CD4-positive, alpha-beta T cell (primary cell): Measurements from ENCODE around the gene SVIL. TPM values are rescaled to one million over a fixed set of nuclear protein-coding genes. Genes with fewer than 3 reads are reported as not detected.

Experiments
- ATAC-seq: fragments of 200-7000 bp; cut with Tn5 transposase; one replicate; pipeline ENCODE4 v1.10.0; 2022; ENCODE audit warnings: mild to moderate bottlenecking; ENCODE audit not compliant: poor library complexity
- CTCF ChIA-PET: fragments of 350-600 bp; sonication (Branson Sonifier 250); formaldehyde crosslinking; loops from one replicate; lab custom pipeline; 2021; ENCODE audit warnings: antibody characterized with exemption, inconsistent platforms; lab: Charles Lee
- POLR2A ChIA-PET: fragments of 350-600 bp; sonication (Branson Sonifier 250); formaldehyde crosslinking; loops from one replicate; lab custom pipeline; 2021; ENCODE audit warnings: antibody characterized with exemption, inconsistent platforms; lab: Charles Lee
- DNase-seq, 14 experiments: peaks; one replicate each; pipeline ENCODE4 v3.0.0-alpha.2; 2013 to 2020; ENCODE audit warnings: mixed read lengths in 2 of 14
- H3K27ac ChIP-seq, 2 donors: one replicate each; pipeline versions ENCODE4 v1.5.1 to v1.7.0; 2013; ENCODE audit warnings: low read length in 2 of 2, low read depth in 1 of 2, mild to moderate bottlenecking in 1 of 2
- H3K27me3 ChIP-seq, 2 experiments: 1 replicate in 1 of 2; 2 replicates in 1 of 2; pipeline versions ENCODE4 v1.6.1 to v1.7.0; 2013; ENCODE audit warnings: low read length in 2 of 2, control low read depth in 1 of 2, mild to moderate bottlenecking in 1 of 2, moderate library complexity in 1 of 2; ENCODE audit not compliant: insufficient read depth in 2 of 2, control insufficient read depth in 1 of 2
- H3K36me3 ChIP-seq: one replicate; pipeline ENCODE4 v1.6.1; 2013; ENCODE audit warnings: low read length, control low read depth; ENCODE audit not compliant: insufficient read depth
- H3K4me1 ChIP-seq: one replicate; pipeline ENCODE4 v1.6.1; 2013; ENCODE audit warnings: low read length, control low read depth; ENCODE audit not compliant: insufficient read depth
- H3K4me3 ChIP-seq: one replicate; pipeline ENCODE4 v1.5.1; 2013; ENCODE audit warnings: mild to moderate bottlenecking, low read length, moderate library complexity
- H3K9me3 ChIP-seq, 2 experiments: 1 replicate in 1 of 2; 2 replicates in 1 of 2; pipeline versions ENCODE4 v1.6.1 to v1.7.0; 2013; ENCODE audit warnings: low read length in 2 of 2, mild to moderate bottlenecking in 2 of 2, control low read depth in 1 of 2, moderate library complexity in 1 of 2; ENCODE audit not compliant: control insufficient read depth in 1 of 2, insufficient read depth in 1 of 2
- H3K27ac Mint-ChIP-seq: one replicate; pipeline ENCODE4 v1.8.0; 2020; ENCODE audit warnings: mixed read lengths
- H3K27me3 Mint-ChIP-seq: one replicate; pipeline ENCODE4 v1.8.0; 2021; ENCODE audit warnings: mixed read lengths
- H3K36me3 Mint-ChIP-seq: one replicate; pipeline ENCODE4 v1.8.0; 2021; ENCODE audit warnings: low read depth, mixed read lengths
- H3K4me1 Mint-ChIP-seq: one replicate; pipeline ENCODE4 v1.8.0; 2021; ENCODE audit warnings: low read depth, mixed read lengths
- H3K4me3 Mint-ChIP-seq: one replicate; pipeline ENCODE4 v1.8.0; 2020; ENCODE audit warnings: mild to moderate bottlenecking, mixed read lengths
- H3K9me3 Mint-ChIP-seq: one replicate; pipeline ENCODE4 v1.8.0; 2020; ENCODE audit warnings: mixed read lengths
- intact Hi-C, 2 experiments: fragments of 100-400 bp; cut with DNase I in 1 of 2; cut with micrococcal nuclease in 1 of 2; formaldehyde crosslinking; loops; one replicate each; pipeline versions ENCODE4 v1.15.1 to v1.9.0; 2023 to 2025; cut with DNase I, micrococcal nuclease
- total RNA-seq, 174 experiments: library from RNA in 2 of 174; stranded (reverse) in 2 of 174; gene quantifications; one replicate each; pipeline ENCODE4 v1.2.3 and lab custom pipeline; 2021 to 2026
- TF ChIP-seq, protein P1 (sequence below): fragments of 200-600 bp; IDR thresholded peaks from one replicate; pipeline ENCODE4 v1.8.0; 2022; ENCODE audit warnings: antibody characterized with exemption, mild to moderate bottlenecking

The SVIL gene
- total RNA-seq, 2 experiments from 2014 or later = 38.5 to 40.3 TPM

DNA sequence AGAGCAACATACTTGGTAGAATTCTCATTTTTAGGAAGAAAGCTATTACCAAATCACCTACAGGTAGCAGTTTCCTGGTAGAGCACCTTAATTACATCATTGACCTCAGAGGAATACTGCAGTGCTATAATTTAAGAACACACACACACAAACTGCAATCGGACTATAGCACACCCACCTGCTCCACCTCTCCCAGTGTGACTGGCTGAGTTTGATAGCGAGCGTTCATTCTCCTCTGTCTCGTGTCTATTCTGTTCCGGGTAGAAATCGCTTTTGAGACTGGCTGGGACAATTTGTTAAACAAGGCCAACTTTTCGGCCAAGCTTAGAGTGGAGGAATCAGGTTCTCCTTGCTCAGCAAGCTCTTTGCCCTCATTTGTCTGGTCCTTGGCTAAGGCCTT, 110.5 kb downstream of the SVIL start:
- H3K27me3 ChIP-seq = no peaks in the 10 kb centered on the region
- TF ChIP-seq, protein P1, sequence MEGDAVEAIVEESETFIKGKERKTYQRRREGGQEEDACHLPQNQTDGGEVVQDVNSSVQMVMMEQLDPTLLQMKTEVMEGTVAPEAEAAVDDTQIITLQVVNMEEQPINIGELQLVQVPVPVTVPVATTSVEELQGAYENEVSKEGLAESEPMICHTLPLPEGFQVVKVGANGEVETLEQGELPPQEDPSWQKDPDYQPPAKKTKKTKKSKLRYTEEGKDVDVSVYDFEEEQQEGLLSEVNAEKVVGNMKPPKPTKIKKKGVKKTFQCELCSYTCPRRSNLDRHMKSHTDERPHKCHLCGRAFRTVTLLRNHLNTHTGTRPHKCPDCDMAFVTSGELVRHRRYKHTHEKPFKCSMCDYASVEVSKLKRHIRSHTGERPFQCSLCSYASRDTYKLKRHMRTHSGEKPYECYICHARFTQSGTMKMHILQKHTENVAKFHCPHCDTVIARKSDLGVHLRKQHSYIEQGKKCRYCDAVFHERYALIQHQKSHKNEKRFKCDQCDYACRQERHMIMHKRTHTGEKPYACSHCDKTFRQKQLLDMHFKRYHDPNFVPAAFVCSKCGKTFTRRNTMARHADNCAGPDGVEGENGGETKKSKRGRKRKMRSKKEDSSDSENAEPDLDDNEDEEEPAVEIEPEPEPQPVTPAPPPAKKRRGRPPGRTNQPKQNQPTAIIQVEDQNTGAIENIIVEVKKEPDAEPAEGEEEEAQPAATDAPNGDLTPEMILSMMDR = no peak
- no peaks in the 10 kb centered on the region for H3K4me1 ChIP-seq
- no peaks in the 10 kb centered on the region for H3K9me3 ChIP-seq
- ATAC-seq (no peak), DNase-seq (no peak)
- ChIA-PET CTCF (no interaction called here), POLR2A (no interaction called here)
- Mint-ChIP-seq H3K9me3 (no peaks in the 10 kb centered on the region), H3K36me3 (peaks cover 88% of the 10 kb centered on the region), H3K27ac (no peak overlapping the region), H3K27me3 (no peaks in the 10 kb centered on the region), H3K4me3 (no peak overlapping the region), H3K4me1 (no peaks in the 10 kb centered on the region)
- intact Hi-C loops = no loop called here
- H3K4me3 ChIP-seq = no peak overlapping the region
- H3K27ac ChIP-seq = no peak overlapping the region
- peaks cover 40% of the 10 kb centered on the region for H3K36me3 ChIP-seq

DNA sequence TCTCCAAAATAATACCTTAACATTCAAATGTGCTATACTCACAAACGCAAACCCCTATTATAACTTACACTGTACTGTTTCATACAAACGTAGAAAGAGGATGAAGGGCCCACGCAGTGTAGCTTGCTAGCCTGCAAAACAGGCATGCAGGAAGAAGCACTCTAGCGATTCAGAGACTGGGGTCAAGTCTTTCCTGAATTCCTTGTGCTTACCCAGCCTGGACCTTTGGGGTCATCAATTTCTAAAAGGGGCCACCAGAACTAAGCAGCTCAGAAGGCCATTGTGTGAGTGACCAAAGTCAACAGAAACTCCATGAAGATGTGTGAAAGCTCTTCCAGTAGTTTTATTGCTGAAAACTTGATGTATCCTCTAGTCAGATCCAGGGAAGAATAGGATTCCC, 111.9 kb downstream of the SVIL start:
- POLR2A ChIA-PET = interaction anchor here (0.6 kb wide), 1 partner anchor 13 kb away, joined by 3 read pairs; no protein-coding TSS in a partner anchor
- Histone ChIP-seq H3K27ac (no peak overlapping the region), H3K4me3 (no peak overlapping the region), H3K27me3 (no peaks in the 10 kb centered on the region), H3K36me3 (peaks cover 40% of the 10 kb centered on the region), H3K4me1 (no peaks in the 10 kb centered on the region), H3K9me3 (no peaks in the 10 kb centered on the region)
- Mint-ChIP-seq H3K4me1 (no peaks in the 10 kb centered on the region), H3K27ac (no peak overlapping the region), H3K9me3 (no peaks in the 10 kb centered on the region), H3K27me3 (no peaks in the 10 kb centered on the region), H3K36me3 (peaks cover 86% of the 10 kb centered on the region), H3K4me3 (no peak overlapping the region)
- DNase-seq (no peak), ATAC-seq (no peak)
- CTCF ChIA-PET = no interaction called here
- TF ChIP-seq, protein P1 = no peak
- intact Hi-C loops = no loop called here

DNA sequence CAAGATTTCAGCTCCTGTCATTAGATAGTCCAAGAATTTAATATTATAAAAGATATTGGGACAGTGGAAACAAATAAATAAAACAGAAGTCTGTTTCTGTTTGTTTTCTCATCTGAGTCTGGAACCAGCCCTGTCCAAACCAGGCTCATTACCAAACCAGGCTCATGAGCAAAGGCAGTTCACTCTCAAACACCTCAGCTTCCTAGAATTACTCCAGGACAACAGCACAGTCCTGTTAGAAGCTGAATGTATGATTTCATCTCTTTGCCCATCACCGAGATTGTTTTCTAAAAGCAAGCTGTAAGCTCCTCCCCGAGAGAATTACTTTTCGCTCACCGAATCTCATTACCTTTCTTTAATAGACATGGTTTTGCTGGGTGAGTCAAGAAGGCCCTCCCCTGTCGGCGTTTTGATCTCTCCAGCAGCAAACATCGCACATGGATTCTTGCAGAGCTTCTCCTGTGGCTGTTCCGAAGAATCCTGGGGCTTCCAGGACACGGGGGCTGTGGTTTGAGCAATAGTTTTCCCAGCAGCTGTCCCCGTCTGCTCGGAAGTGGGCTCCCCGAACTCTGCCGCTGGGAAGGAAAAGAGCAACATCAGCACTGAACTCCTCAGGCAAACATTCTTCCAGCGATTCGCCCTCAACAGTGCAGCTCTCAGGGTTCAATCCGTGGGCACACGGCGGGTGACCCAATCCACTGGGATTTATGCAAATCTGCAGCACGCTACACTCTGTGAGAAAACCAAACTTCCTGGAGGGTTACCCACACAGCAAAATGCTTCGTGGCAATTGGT, 112.5 kb downstream of the SVIL start:
- Mint-ChIP-seq H3K9me3 (no peaks in the 10 kb centered on the region), H3K4me1 (no peaks in the 10 kb centered on the region), H3K36me3 (peaks cover 87% of the 10 kb centered on the region), H3K27me3 (no peaks in the 10 kb centered on the region), H3K4me3 (no peak overlapping the region), H3K27ac (no peak overlapping the region)
- Histone ChIP-seq H3K36me3 (peaks cover 40% of the 10 kb centered on the region), H3K27me3 (no peaks in the 10 kb centered on the region), H3K4me3 (no peak overlapping the region), H3K4me1 (no peaks in the 10 kb centered on the region), H3K9me3 (no peaks in the 10 kb centered on the region), H3K27ac (no peak overlapping the region)
- DNase-seq (no peak), ATAC-seq (no peak)
- ChIA-PET CTCF (no interaction called here), POLR2A (interaction anchor here (0.6 kb wide), 1 partner anchor 12 kb away, joined by 3 read pairs; no protein-coding TSS in a partner anchor)
- intact Hi-C loops = no loop called here
- TF ChIP-seq, protein P1 = no peak
